NK-92 treated with Interleukin-12 subunit alpha and Interleukin-12 subunit beta, amount 100 ng/mL, for 24 hours (cell line): ENCODE data around the gene CDH11.

Experiments
- DNase-seq: peaks from one replicate; lab custom pipeline; 2025; lab: John Stamatoyannopoulos, UW

The CDH11 gene

GRCh38 chr16:65024767-65025178, 97.1 kb downstream of the CDH11 start:
- no peak for DNase-seq

GRCh38 chr16:65023802-65024201, 98.1 kb downstream of the CDH11 start:
- no peak for DNase-seq

GRCh38 chr16:65021852-65022595, 99.8 kb downstream of the CDH11 start:
- DNase-seq = no peak

GRCh38 chr16:65016754-65017153, 105.1 kb downstream of the CDH11 start:
- no peak for DNase-seq

GRCh38 chr16:65015599-65015998, 106.3 kb downstream of the CDH11 start:
- DNase-seq = no peak

GRCh38 chr16:65012357-65012756, 109.5 kb downstream of the CDH11 start:
- DNase-seq = no peak

- no peak for DNase-seq
Measured at GRCh38 chr16:65010125-65010524, 111.7 kb downstream of the CDH11 start.

- DNase-seq = no peak
Measured at GRCh38 chr16:65005696-65006095, 116.2 kb downstream of the CDH11 start.

GRCh38 chr16:65004570-65004969, 117.3 kb downstream of the CDH11 start:
- no peak for DNase-seq

GRCh38 chr16:65003621-65004020, 118.2 kb downstream of the CDH11 start:
- DNase-seq = no peak

- no peak for DNase-seq
Measured at GRCh38 chr16:65002265-65002664, 119.6 kb downstream of the CDH11 start.

- DNase-seq = no peak
Measured at GRCh38 chr16:65000654-65001053, 121.2 kb downstream of the CDH11 start.

- no peak for DNase-seq
Measured at GRCh38 chr16:64997751-64998150, 124.1 kb downstream of the CDH11 start.

- DNase-seq = no peak
Measured at GRCh38 chr16:64997121-64997520, 124.7 kb downstream of the CDH11 start.

- DNase-seq = no peak
Measured at GRCh38 chr16:64996641-64997040, 125.2 kb downstream of the CDH11 start.

- DNase-seq = no peak
Measured at GRCh38 chr16:64993464-64993863, 128.4 kb downstream of the CDH11 start.

GRCh38 chr16:64991001-64991400, 130.9 kb downstream of the CDH11 start:
- no peak for DNase-seq

- no peak for DNase-seq
Measured at GRCh38 chr16:64990101-64990500, 131.8 kb downstream of the CDH11 start.

GRCh38 chr16:64989050-64989449, 132.8 kb downstream of the CDH11 start:
- no peak for DNase-seq

- DNase-seq = no peak
Measured at GRCh38 chr16:64983963-64984362, 137.9 kb downstream of the CDH11 start.

- no peak for DNase-seq
Measured at GRCh38 chr16:64983231-64983630, 138.6 kb downstream of the CDH11 start.

GRCh38 chr16:64982581-64982980, 139.3 kb downstream of the CDH11 start:
- no peak for DNase-seq

GRCh38 chr16:64981568-64982281, 140.1 kb downstream of the CDH11 start:
- no peak for DNase-seq
